CD14-positive monocyte (primary cell): Measurements from ENCODE around the gene CRIM1. TPM values are rescaled to one million over a fixed set of nuclear protein-coding genes. Genes with fewer than 3 reads are reported as not detected.
A peak's percentile ranks its signal among the peaks of the same experiment; 100 is the strongest.

Experiments
- DNase-seq, 3 donors: peaks; one replicate each; pipeline ENCODE4 v3.0.0-alpha.2; 2011 to 2022
- H2AFZ ChIP-seq: 2 replicates; pipeline ENCODE4 v1.6.0; 2012; ENCODE audit warnings: mild to moderate bottlenecking, low read depth, low read length, inconsistent platforms; ENCODE audit not compliant: insufficient read depth, poor library complexity, severe bottlenecking
- H3K27ac ChIP-seq, 2 donors: 1 replicate in 1 of 2; 2 replicates in 1 of 2; pipeline ENCODE4 v1.5.1; 2012 to 2013; ENCODE audit warnings: low read length in 2 of 2, control low read depth in 1 of 2, inconsistent platforms in 1 of 2, low read depth in 1 of 2, mild to moderate bottlenecking in 1 of 2
- H3K27me3 ChIP-seq, 2 donors: one replicate each; pipeline versions ENCODE4 v1.6.0 to v1.6.1; 2011 to 2013; ENCODE audit warnings: low read length in 2 of 2; ENCODE audit not compliant: control insufficient read depth in 2 of 2, insufficient read depth in 2 of 2
- H3K36me3 ChIP-seq, 2 donors: replicated peaks in 1 of 2; 1 replicate in 1 of 2; 2 replicates in 1 of 2; pipeline versions ENCODE4 v1.5.1 to v1.6.1; 2012 to 2013; ENCODE audit warnings: low read length in 2 of 2, control low read depth in 1 of 2, inconsistent platforms in 1 of 2, mild to moderate bottlenecking in 1 of 2; ENCODE audit not compliant: insufficient read depth in 2 of 2, control insufficient read depth in 1 of 2
- H3K4me1 ChIP-seq, 2 donors: 1 replicate in 1 of 2; 2 replicates in 1 of 2; pipeline versions ENCODE4 v1.5.1 to v1.6.1; 2012 to 2013; ENCODE audit warnings: low read length in 2 of 2, control low read depth in 1 of 2, inconsistent platforms in 1 of 2, mild to moderate bottlenecking in 1 of 2, moderate library complexity in 1 of 2; ENCODE audit not compliant: insufficient read depth in 2 of 2, control insufficient read depth in 1 of 2
- H3K4me2 ChIP-seq: replicated peaks from 2 replicates; pipeline ENCODE3; 2012; ENCODE audit warnings: low read length, moderate library complexity, mild to moderate bottlenecking; ENCODE audit not compliant: poor library complexity, severe bottlenecking; ENCODE audit errors: extremely low read depth
- H3K4me3 ChIP-seq, 3 experiments: fragments of 200-600 bp in 1 of 3; sonication (generic) in 1 of 3; replicated peaks in 1 of 3; 1 replicate in 2 of 3; 2 replicates in 1 of 3; pipeline ENCODE4 v1.5.1; 2011 to 2013; ENCODE audit warnings: low read length in 3 of 3, mild to moderate bottlenecking in 3 of 3, control low read depth in 2 of 3, low read depth in 2 of 3, inconsistent platforms in 1 of 3, moderate library complexity in 1 of 3
- H3K79me2 ChIP-seq: 2 replicates; pipeline ENCODE4 v1.6.0; 2012; ENCODE audit warnings: mild to moderate bottlenecking, control low read depth, inconsistent platforms, low read length, moderate library complexity; ENCODE audit not compliant: insufficient read depth
- H3K9ac ChIP-seq: 2 replicates; pipeline ENCODE4 v1.6.0; 2017; ENCODE audit warnings: low read length, mild to moderate bottlenecking; ENCODE audit not compliant: insufficient read depth, poor library complexity, severe bottlenecking
- H3K9me3 ChIP-seq, 2 donors: replicated peaks in 1 of 2; 1 replicate in 1 of 2; 2 replicates in 1 of 2; pipeline versions ENCODE4 v1.5.1 to v1.6.1; 2012 to 2013; ENCODE audit warnings: low read length in 2 of 2, control low read depth in 1 of 2; ENCODE audit not compliant: control insufficient read depth in 1 of 2, insufficient read depth in 1 of 2
- H4K20me1 ChIP-seq: 2 replicates; pipeline ENCODE4 v1.6.0; 2012; ENCODE audit warnings: mild to moderate bottlenecking, low read length, control low read depth, moderate library complexity; ENCODE audit not compliant: insufficient read depth
- H3K27ac Mint-ChIP-seq, 7 donors: one replicate each; pipeline ENCODE4 v1.8.0; 2020; ENCODE audit warnings: mild to moderate bottlenecking in 7 of 7, mixed read lengths in 7 of 7, moderate library complexity in 6 of 7, inconsistent platforms in 2 of 7
- H3K27me3 Mint-ChIP-seq, 3 donors: one replicate each; pipeline ENCODE4 v1.8.0; 2021 to 2022; ENCODE audit warnings: low read depth in 3 of 3, mild to moderate bottlenecking in 3 of 3, mixed read lengths in 3 of 3, moderate library complexity in 3 of 3, inconsistent platforms in 1 of 3
- H3K36me3 Mint-ChIP-seq, 2 donors: one replicate each; pipeline ENCODE4 v1.8.0; 2020; ENCODE audit warnings: mixed read lengths in 2 of 2, inconsistent platforms in 1 of 2, mild to moderate bottlenecking in 1 of 2
- H3K4me1 Mint-ChIP-seq: one replicate; pipeline ENCODE4 v1.8.0; 2020; ENCODE audit warnings: mild to moderate bottlenecking, mixed read lengths
- H3K4me3 Mint-ChIP-seq, 2 donors: one replicate each; pipeline ENCODE4 v1.8.0; 2020; ENCODE audit warnings: mild to moderate bottlenecking in 2 of 2, mixed read lengths in 2 of 2, moderate library complexity in 1 of 2
- H3K9me3 Mint-ChIP-seq, 7 donors: one replicate each; pipeline ENCODE4 v1.8.0; 2020 to 2022; ENCODE audit warnings: mixed read lengths in 7 of 7, mild to moderate bottlenecking in 6 of 7, moderate library complexity in 6 of 7, inconsistent platforms in 2 of 7
- WGBS: methylation state at CpG from one replicate; pipeline ENCODE4 v1.1.5; 2013; ENCODE audit warnings: missing lambda C conversion rate; ENCODE audit not compliant: insufficient coverage; 5-methylcytosine and 5-hydroxymethylcytosine counted together
- intact Hi-C, 2 donors: fragments of 100-400 bp; cut with micrococcal nuclease; formaldehyde crosslinking; loops; one replicate each; pipeline versions ENCODE4 v1.15.0 to v1.15.1; 2023
- polyA plus RNA-seq, 3 donors: library from polyadenylated mRNA; depleted of rRNA in 1 of 3; unstranded in 2 of 3; stranded (reverse) in 1 of 3; fragments of 300-500 nt in 2 of 3; fragments of >200 nt in 1 of 3; fragmentation: Illumina TruSeq in 2 of 3; gene quantifications; 1 replicate in 2 of 3; 2 replicates in 1 of 3; pipeline ENCODE4 v1.2.3, GENCODE V29; 2012 to 2021
- TF ChIP-seq, protein P1 (sequence below): fragments of 200-600 bp; IDR thresholded peaks from one replicate; pipeline ENCODE4 v1.8.0; 2022; ENCODE audit warnings: antibody characterized with exemption, mild to moderate bottlenecking

CRIM1 gene
- polyA plus RNA-seq, 3 donors, result 0.08 to 0.27 TPM; not detected in 1

DNA sequence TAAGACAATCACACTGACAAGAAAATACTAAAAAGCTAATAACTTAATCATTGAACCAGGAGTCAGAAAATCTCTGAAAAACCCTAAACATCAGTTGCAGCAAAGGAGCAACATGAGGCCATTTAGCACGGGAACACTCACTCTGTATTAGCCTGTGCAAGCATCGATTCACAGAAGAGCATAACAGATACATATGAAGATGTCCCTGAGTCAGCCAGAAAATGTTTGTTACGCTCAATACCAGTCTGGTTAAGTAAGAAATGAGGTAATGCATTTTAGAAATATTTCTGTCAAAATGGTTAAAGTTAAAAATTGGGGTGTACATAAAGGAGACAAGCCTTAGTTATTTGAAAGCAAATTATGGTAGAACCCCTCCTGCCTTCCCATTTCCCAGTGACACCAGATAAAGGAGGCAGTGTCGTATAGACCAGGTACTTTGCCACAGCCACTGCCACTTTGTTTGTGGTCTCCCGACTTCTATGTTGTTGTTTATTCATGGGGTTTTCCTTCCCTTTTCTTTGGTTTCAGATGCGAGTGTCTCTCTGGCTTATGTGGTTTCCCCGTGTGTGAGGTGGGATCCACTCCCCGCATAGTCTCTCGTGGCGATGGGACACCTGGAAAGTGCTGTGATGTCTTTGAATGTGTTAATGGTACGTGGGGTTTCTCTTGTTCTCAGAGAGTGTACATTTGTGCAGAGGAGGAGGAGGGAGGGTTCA lies 108.6 kb downstream of the CRIM1 start:
- Histone ChIP-seq H4K20me1 (no peaks in the 10 kb centered on the region), H3K27ac (no peak overlapping the region), H3K9me3 (no peaks in the 10 kb centered on the region), H3K79me2 (no peaks in the 10 kb centered on the region), H3K36me3 (no peaks in the 10 kb centered on the region), H3K4me3 (no peak overlapping the region), H3K4me1 (peaks cover 2 to 8% of the 10 kb centered on the region in 2 donors), H2AFZ (no peak overlapping the region), H3K27me3 (no peaks in the 10 kb centered on the region), H3K4me2 (no peak overlapping the region), H3K9ac (no peak overlapping the region)
- Mint-ChIP-seq H3K27ac (no peak overlapping the region), H3K4me3 (no peak overlapping the region), H3K9me3 (no peaks in the 10 kb centered on the region), H3K27me3 (peaks cover 0 to 5% (median 4%) of the 10 kb centered on the region in 3 donors), H3K36me3 (no peaks in the 10 kb centered on the region), H3K4me1 (peaks cover 13% of the 10 kb centered on the region)
- no peak for DNase-seq
- WGBS, result 67% methylated on average over 6 of the region's 11 CpGs
- TF ChIP-seq, protein P1, sequence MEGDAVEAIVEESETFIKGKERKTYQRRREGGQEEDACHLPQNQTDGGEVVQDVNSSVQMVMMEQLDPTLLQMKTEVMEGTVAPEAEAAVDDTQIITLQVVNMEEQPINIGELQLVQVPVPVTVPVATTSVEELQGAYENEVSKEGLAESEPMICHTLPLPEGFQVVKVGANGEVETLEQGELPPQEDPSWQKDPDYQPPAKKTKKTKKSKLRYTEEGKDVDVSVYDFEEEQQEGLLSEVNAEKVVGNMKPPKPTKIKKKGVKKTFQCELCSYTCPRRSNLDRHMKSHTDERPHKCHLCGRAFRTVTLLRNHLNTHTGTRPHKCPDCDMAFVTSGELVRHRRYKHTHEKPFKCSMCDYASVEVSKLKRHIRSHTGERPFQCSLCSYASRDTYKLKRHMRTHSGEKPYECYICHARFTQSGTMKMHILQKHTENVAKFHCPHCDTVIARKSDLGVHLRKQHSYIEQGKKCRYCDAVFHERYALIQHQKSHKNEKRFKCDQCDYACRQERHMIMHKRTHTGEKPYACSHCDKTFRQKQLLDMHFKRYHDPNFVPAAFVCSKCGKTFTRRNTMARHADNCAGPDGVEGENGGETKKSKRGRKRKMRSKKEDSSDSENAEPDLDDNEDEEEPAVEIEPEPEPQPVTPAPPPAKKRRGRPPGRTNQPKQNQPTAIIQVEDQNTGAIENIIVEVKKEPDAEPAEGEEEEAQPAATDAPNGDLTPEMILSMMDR, result no peak
- intact Hi-C loops, result no loop called here

DNA sequence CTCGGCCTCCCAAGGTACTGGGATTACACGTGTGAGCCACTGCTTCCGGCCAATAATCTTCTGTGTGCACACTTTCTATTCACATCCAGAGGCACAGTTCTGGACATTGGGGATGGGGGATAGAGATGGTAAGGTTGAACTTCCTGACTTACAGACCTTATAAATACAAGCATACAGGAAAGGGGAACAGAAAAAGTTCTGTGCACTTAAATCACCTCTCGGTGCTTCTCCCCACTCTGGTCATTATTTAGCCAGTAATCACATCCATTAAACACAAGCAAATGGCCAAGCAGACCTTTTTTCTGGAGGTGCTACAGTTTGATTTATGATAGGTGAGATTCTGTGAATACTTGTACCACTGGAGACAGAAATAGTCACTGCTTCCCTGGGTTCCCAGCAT lies 110.6 kb downstream of the CRIM1 start:
- no peak overlapping the region for H3K4me2 ChIP-seq
- H4K20me1 ChIP-seq, result no peaks in the 10 kb centered on the region
- H3K27me3 Mint-ChIP-seq, result peaks cover 0 to 5% (median 4%) of the 10 kb centered on the region in 3 donors
- H3K4me1 Mint-ChIP-seq, result peaks cover 22% of the 10 kb centered on the region
- H3K27me3 ChIP-seq, result no peaks in the 10 kb centered on the region
- no peaks in the 10 kb centered on the region for H3K9me3 ChIP-seq
- no peak overlapping the region for H3K27ac ChIP-seq
- intact Hi-C loops, result no loop called here
- no peak for DNase-seq
- H3K27ac Mint-ChIP-seq, result peak overlapping the region in 1 of 7 donors; percentile 50
- TF ChIP-seq, protein P1, result no peak
- no peak overlapping the region for H2AFZ ChIP-seq
- H3K4me3 ChIP-seq, result no peak overlapping the region
- H3K36me3 Mint-ChIP-seq, result no peaks in the 10 kb centered on the region
- no peaks in the 10 kb centered on the region for H3K79me2 ChIP-seq
- WGBS, result no CpG with 5 or more reads among the region's 4 CpGs
- H3K4me1 ChIP-seq, result peaks cover 9 to 14% of the 10 kb centered on the region in 2 donors
- no peaks in the 10 kb centered on the region for H3K36me3 ChIP-seq
- H3K9ac ChIP-seq, result no peak overlapping the region
- no peaks in the 10 kb centered on the region for H3K9me3 Mint-ChIP-seq
- no peak overlapping the region for H3K4me3 Mint-ChIP-seq
